Non-pigmented ciliary epithelial cell (primary cell): ENCODE measurements around the gene IRAG1.

ENCODE experiments used
- DNase-seq: peaks from one replicate; pipeline ENCODE4 v3.0.0-alpha.2; 2010; ENCODE audit warnings: low read depth

IRAG1 gene

GRCh38 chr11:10664496-10664895, 29.1 kb downstream of the IRAG1 start:
- DNase-seq: no peak

- DNase-seq: no peak
Observed at GRCh38 chr11:10663990-10664389, 29.6 kb downstream of the IRAG1 start.

GRCh38 chr11:10663365-10663764, 30.2 kb downstream of the IRAG1 start:
- no peak for DNase-seq

- DNase-seq: no peak
Observed at GRCh38 chr11:10660323-10660722, 33.2 kb downstream of the IRAG1 start.

GRCh38 chr11:10659339-10660216, 34.0 kb downstream of the IRAG1 start:
- DNase-seq: peak; percentile 78

- no peak for DNase-seq
Observed at GRCh38 chr11:10658621-10659338, 34.8 kb downstream of the IRAG1 start.

GRCh38 chr11:10657308-10658271, 36.0 kb downstream of the IRAG1 start:
- DNase-seq: peak; percentile 63

GRCh38 chr11:10655943-10656576, 37.5 kb downstream of the IRAG1 start:
- no peak for DNase-seq

- no peak for DNase-seq
Observed at GRCh38 chr11:10655227-10655626, 38.3 kb downstream of the IRAG1 start.

GRCh38 chr11:10654811-10655150, 38.8 kb downstream of the IRAG1 start:
- DNase-seq: no peak

- DNase-seq: no peak
Observed at GRCh38 chr11:10653946-10654810, 39.4 kb downstream of the IRAG1 start.

- no peak for DNase-seq
Observed at GRCh38 chr11:10653261-10653660, 40.3 kb downstream of the IRAG1 start.

GRCh38 chr11:10651656-10652361, 41.7 kb downstream of the IRAG1 start:
- no peak for DNase-seq

- no peak for DNase-seq
Observed at GRCh38 chr11:10650630-10651029, 42.9 kb downstream of the IRAG1 start.

GRCh38 chr11:10650166-10650565, 43.4 kb downstream of the IRAG1 start:
- DNase-seq: no peak

- no peak for DNase-seq
Observed at GRCh38 chr11:10648871-10649270, 44.7 kb downstream of the IRAG1 start.

- no peak for DNase-seq
Observed at GRCh38 chr11:10646681-10647355, 46.7 kb downstream of the IRAG1 start.

- DNase-seq: no peak
Observed at GRCh38 chr11:10646005-10646404, 47.5 kb downstream of the IRAG1 start.

GRCh38 chr11:10645212-10645795, 48.3 kb downstream of the IRAG1 start:
- no peak for DNase-seq
